Esophagus squamous epithelium (tissue), 5 donors: ENCODE results near the gene GYG2. TPM values are rescaled to one million over a fixed set of nuclear protein-coding genes. Genes with fewer than 3 reads are reported as not detected.

ENCODE experiments used
- DNase-seq: peaks from one replicate; lab custom pipeline; 2025; lab: John Stamatoyannopoulos, UW
- H3K27ac ChIP-seq, 4 donors: fragments of 200-600 bp; sonication (generic); one replicate each; pipeline ENCODE4 v1.5.1; 2016 to 2019; ENCODE audit warnings: mild to moderate bottlenecking in 1 of 4
- H3K27me3 ChIP-seq, 4 donors: fragments of 200-600 bp; sonication (generic); 1 replicate in 3 of 4; 2 replicates in 1 of 4; pipeline versions ENCODE4 v1.5.1 to v1.6.0; 2017 to 2021; ENCODE audit warnings: antibody characterized with exemption in 1 of 4
- H3K36me3 ChIP-seq, 3 donors: fragments of 200-600 bp; sonication (generic); one replicate each; pipeline ENCODE4 v1.5.1; 2016 to 2019
- H3K4me1 ChIP-seq, 3 donors: fragments of 200-600 bp; sonication (generic); one replicate each; pipeline ENCODE4 v1.5.1; 2017 to 2019
- H3K4me3 ChIP-seq, 4 donors: fragments of 200-600 bp; sonication (generic); 1 replicate in 3 of 4; 2 replicates in 1 of 4; pipeline ENCODE4 v1.5.1; 2016 to 2019; ENCODE audit warnings: mild to moderate bottlenecking in 2 of 4, moderate library complexity in 1 of 4
- H3K9me3 ChIP-seq, 3 donors: fragments of 200-600 bp; sonication (generic); one replicate each; pipeline ENCODE4 v1.5.1; 2016 to 2019
- POLR2A ChIP-seq, 4 donors: fragments of 450-650 bp; IDR thresholded peaks; one replicate each; pipeline ENCODE4 v1.6.1; 2017; ENCODE audit warnings: antibody characterized with exemption in 4 of 4, mild to moderate bottlenecking in 4 of 4, moderate library complexity in 3 of 4
- WGBS, 2 donors: methylation state at CpG; one replicate each; pipeline ENCODE4 v1.1.5; 2018; 5-methylcytosine and 5-hydroxymethylcytosine counted together
- intact Hi-C: fragments of 100-400 bp; cut with DNase I; formaldehyde crosslinking; loops from one replicate; pipeline ENCODE4 v1.15.0; 2022
- total RNA-seq, 4 donors: library from RNA; depleted of rRNA; stranded (reverse); fragments of >200 nt; gene quantifications; one replicate each; pipeline ENCODE4 v1.1.0, GENCODE V29; 2016
- TF ChIP-seq, protein P1 (sequence below), 6 experiments: fragments of 450-650 bp in 4 of 6; fragments of 200-600 bp in 2 of 6; sonication (generic) in 2 of 6; IDR thresholded peaks; one replicate each; pipeline ENCODE4 v1.5.1; 2016 to 2019; ENCODE audit warnings: antibody characterized with exemption in 6 of 6, mild to moderate bottlenecking in 4 of 6, moderate library complexity in 4 of 6
- donor health status: DM: yes; HTN: yes; CAD: no.

The GYG2 gene
- total RNA-seq, 4 donors from 2014 or later, result 0.42 to 1.7 (median 0.95) TPM; not detected in 1

- intact Hi-C loops, result no loop called here
- TF ChIP-seq POLR2A (IDR thresholded peaks at IDR 0.05), result no peak
- TF ChIP-seq, protein P1, sequence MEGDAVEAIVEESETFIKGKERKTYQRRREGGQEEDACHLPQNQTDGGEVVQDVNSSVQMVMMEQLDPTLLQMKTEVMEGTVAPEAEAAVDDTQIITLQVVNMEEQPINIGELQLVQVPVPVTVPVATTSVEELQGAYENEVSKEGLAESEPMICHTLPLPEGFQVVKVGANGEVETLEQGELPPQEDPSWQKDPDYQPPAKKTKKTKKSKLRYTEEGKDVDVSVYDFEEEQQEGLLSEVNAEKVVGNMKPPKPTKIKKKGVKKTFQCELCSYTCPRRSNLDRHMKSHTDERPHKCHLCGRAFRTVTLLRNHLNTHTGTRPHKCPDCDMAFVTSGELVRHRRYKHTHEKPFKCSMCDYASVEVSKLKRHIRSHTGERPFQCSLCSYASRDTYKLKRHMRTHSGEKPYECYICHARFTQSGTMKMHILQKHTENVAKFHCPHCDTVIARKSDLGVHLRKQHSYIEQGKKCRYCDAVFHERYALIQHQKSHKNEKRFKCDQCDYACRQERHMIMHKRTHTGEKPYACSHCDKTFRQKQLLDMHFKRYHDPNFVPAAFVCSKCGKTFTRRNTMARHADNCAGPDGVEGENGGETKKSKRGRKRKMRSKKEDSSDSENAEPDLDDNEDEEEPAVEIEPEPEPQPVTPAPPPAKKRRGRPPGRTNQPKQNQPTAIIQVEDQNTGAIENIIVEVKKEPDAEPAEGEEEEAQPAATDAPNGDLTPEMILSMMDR (IDR thresholded peaks at IDR 0.05), result no peak
- Histone ChIP-seq H3K4me3 (no peak overlapping the region), H3K27ac (no peak overlapping the region), H3K36me3 (no peaks in the 10 kb centered on the region), H3K4me1 (no peaks in the 10 kb centered on the region), H3K27me3 (no peaks in the 10 kb centered on the region), H3K9me3 (no peaks in the 10 kb centered on the region)
- no peak for DNase-seq
- 79 to 97% methylated on average over 3 of the region's 3 CpGs for WGBS, 2 donors
Measured at GRCh38 chrX:2857566-2857965, 28.8 kb downstream of the GYG2 start.

- TF ChIP-seq POLR2A (IDR thresholded peaks at IDR 0.05), result no peak
- TF ChIP-seq, protein P1 (IDR thresholded peaks at IDR 0.05), result no peak
- 71 to 84% methylated on average over 1 of the region's 1 CpG for WGBS, 2 donors
- H3K27ac ChIP-seq, result no peak overlapping the region
- H3K9me3 ChIP-seq, result no peaks in the 10 kb centered on the region
- H3K27me3 ChIP-seq, result no peaks in the 10 kb centered on the region
- no peak for DNase-seq
- no peaks in the 10 kb centered on the region for H3K4me1 ChIP-seq
- H3K4me3 ChIP-seq, result no peak overlapping the region
- no peaks in the 10 kb centered on the region for H3K36me3 ChIP-seq
- intact Hi-C loops, result no loop called here
Measured at GRCh38 chrX:2859197-2859797, 30.6 kb downstream of the GYG2 start.

DNA sequence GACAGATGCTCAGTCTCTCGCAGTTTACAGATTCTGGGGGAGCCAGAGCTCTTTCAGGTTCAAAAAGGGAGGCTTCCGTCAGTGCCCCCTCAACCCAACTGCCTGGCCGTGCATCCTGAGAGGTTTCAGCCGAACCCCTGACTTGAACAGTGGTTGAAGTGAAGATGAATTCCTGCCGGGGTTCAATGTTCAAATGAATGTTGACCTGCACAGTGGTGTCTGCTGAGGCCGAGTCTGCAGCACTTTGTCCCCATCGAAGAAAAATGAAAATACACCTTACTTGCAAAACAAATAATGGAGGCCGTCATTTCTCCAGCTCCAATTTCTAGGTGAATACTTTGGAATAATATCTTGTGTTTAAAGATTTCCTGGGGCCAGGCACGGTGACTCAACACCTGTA lies 33.7 kb downstream of the GYG2 start:
- H3K4me1 ChIP-seq, result no peaks in the 10 kb centered on the region
- intact Hi-C loops, result no loop called here
- WGBS, 2 donors, result 46 to 85% methylated on average over 4 to 9 of the region's 9 CpGs
- H3K27me3 ChIP-seq, result no peaks in the 10 kb centered on the region
- H3K27ac ChIP-seq, result no peak overlapping the region
- no peak for DNase-seq
- no peaks in the 10 kb centered on the region for H3K36me3 ChIP-seq
- no peaks in the 10 kb centered on the region for H3K9me3 ChIP-seq
- TF ChIP-seq, protein P1 (IDR thresholded peaks at IDR 0.05), result no peak
- no peak for TF ChIP-seq POLR2A (IDR thresholded peaks at IDR 0.05)
- H3K4me3 ChIP-seq, result no peak overlapping the region

GRCh38 chrX:2863646-2864045 lies 34.9 kb downstream of the GYG2 start:
- WGBS, 2 donors, result 42 to 47% methylated on average over 3 of the region's 6 CpGs
- intact Hi-C loops, result no loop called here

DNA sequence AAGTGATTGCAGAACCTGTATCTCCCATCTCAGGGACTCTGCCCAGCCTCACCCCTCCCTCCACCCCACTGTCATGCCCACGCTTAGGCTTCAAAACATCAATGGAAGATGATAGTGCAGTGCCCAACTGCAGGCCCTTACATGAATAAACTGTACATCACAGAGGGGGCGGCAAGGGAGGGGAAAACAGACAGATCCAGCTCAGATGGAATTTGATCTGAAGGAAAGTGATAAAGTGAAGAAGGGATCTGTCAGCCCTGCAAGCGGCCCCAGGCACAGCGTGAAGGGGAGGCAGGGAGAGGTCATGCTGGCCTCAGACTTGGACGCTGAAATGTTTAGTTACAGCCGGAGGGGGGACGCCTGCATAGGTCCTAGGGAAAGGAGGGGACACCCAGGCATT lies 38.5 kb downstream of the GYG2 start:
- H3K27me3 ChIP-seq, result no peaks in the 10 kb centered on the region
- H3K36me3 ChIP-seq, result no peaks in the 10 kb centered on the region
- no peak for DNase-seq
- 72 to 78% methylated on average over 6 of the region's 7 CpGs for WGBS, 2 donors
- H3K4me3 ChIP-seq, result no peak overlapping the region
- H3K27ac ChIP-seq, result no peak overlapping the region
- H3K4me1 ChIP-seq, result no peaks in the 10 kb centered on the region
- no peaks in the 10 kb centered on the region for H3K9me3 ChIP-seq
- TF ChIP-seq, protein P1 (IDR thresholded peaks at IDR 0.05), result no peak
- TF ChIP-seq POLR2A (IDR thresholded peaks at IDR 0.05), result no peak
- intact Hi-C loops, result no loop called here

More at GRCh38 chrX:2863646-2864045, 34.9 kb downstream of the GYG2 start:
- no peak for TF ChIP-seq POLR2A (IDR thresholded peaks at IDR 0.05)
- TF ChIP-seq, protein P1 (IDR thresholded peaks at IDR 0.05), result no peak
- Histone ChIP-seq H3K36me3 (no peaks in the 10 kb centered on the region), H3K4me3 (no peak overlapping the region), H3K4me1 (no peaks in the 10 kb centered on the region), H3K9me3 (no peaks in the 10 kb centered on the region), H3K27me3 (no peaks in the 10 kb centered on the region), H3K27ac (no peak overlapping the region)
- no peak for DNase-seq
